GM21390 (cell line): ENCODE results near the gene SSTR3.
"Not testable (repeated sequence)": the region's sequence is repeated elsewhere in the genome, so short reads cannot be mapped to it uniquely, and the experiment has no call there.

Experiments used
- ATAC-seq: cut with Tn5 transposase; IDR thresholded peaks from one replicate; pipeline ENCODE4 v1.9.1; 2021; ENCODE audit not compliant: unreplicated experiment

Gene SSTR3

DNA sequence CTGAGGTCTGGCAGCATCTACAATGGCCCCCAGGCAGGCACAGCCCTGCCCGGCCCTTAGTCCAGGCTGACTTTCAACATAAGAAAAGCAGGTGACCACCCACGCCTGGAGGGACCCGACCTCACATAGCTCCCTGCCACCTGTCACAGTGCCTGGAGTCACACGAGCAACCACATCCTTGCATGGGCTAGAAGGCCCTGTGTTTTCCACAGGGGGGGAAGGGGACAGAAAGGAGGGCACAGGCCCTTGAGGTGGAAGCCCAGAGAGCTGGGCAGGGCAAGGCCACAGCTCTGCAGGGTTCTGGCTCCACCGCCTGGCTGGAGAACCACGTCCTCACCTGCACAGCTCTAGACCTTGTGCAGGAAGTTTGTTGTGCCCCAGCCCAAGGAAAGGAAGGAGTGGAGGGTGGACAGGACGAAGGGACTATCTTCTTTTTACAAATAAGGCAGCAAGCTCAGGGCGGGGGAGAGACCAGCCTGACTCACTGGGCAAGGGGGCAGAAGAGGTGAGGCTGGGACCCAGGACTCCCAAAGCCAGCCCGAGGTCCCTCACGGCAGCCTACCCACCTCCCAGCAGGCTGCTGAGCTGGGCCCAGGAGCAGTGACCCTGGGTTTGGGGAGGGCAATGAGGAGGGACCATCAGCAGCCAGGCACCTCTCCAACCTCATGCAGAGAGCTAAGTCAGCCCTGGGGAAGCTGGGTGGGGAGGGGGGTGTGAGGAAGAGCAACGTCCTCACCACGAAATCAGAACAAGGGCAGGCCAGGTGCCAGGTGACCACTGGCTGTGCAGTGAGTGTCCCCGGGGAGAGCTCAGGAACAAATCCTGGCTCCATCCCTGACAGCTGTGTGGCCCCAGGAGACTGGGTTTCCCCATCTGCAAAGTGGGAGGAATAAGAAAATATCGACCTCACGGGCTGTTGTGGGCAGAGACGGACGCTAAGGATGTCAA is 28.6 kb downstream of the SSTR3 start:
- no peak for ATAC-seq

DNA sequence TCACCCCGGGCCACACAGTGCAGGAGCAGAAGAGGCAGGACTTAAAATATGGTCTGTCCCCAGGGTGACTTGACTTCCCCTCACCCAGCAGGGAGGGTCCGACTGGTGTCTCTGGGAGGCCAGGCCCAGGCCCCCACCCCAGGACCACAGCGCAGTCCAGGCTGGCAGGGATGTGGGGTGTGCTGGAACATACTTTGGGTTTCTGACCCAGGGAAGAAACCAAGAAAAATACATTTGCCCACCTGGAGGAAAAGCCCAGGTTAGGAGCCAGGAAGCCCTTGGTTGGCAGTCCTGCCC is 29.4 kb downstream of the SSTR3 start:
- ATAC-seq: no peak

DNA sequence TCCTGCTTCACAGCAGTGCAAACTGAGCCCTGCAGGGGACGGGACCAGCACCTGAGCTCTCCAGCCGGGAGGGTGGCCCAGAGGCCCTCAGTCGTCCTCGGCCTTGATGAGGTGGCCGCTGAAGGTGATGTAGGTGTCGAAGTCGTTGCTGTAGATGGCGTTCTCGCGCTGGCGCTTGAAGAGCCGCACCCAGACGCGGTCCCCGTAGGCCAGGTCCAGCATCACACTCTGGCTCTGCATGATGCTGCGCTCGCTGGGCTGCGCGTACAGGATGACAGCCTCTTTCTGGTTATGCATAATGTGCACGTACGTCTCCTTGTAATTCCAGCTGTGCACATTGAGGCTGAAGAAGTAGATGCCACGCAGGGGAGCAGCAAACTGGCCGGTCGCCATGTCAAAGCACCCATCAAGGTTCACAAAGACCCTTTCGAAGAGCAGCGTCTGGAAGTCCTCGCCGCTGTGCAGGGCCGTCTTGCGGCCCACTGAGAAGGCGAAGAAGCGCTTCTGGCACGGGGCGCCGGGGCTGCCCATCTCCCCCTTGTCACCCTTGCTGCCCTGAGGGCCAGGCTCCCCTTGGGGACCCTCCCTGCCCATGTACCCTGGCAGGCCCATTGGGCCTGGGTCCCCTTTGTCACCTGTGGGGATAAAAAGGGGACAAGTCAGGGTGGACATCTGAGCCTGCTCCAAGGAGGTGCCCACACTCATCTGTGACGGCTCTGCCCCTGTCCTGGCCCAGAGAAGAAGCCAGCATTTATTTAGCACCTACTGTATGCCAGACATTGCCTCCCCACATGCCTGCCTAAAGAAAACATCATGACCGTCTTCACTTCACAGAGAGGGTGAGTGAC is 30.0 kb downstream of the SSTR3 start:
- ATAC-seq: no peak

DNA sequence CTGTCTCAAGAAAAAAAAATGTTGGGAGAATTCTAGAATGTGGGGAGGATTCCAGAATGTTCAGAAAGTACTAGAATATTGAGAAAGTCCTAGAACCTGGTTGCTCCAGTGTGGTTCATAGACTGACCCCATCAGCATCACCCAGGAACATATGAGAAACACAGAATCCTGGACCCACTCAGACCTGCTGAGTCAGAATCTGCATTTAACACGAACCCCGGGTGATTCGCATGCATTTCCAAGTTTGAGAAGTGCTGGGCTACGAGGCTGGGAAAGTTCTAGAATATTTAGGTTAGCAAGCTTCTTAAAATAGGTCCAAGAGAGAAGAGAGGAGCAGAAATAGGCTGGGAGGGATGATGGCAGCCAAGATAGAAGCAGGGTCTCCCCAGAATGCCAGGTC is 30.6 kb downstream of the SSTR3 start:
- ATAC-seq: no peak

DNA sequence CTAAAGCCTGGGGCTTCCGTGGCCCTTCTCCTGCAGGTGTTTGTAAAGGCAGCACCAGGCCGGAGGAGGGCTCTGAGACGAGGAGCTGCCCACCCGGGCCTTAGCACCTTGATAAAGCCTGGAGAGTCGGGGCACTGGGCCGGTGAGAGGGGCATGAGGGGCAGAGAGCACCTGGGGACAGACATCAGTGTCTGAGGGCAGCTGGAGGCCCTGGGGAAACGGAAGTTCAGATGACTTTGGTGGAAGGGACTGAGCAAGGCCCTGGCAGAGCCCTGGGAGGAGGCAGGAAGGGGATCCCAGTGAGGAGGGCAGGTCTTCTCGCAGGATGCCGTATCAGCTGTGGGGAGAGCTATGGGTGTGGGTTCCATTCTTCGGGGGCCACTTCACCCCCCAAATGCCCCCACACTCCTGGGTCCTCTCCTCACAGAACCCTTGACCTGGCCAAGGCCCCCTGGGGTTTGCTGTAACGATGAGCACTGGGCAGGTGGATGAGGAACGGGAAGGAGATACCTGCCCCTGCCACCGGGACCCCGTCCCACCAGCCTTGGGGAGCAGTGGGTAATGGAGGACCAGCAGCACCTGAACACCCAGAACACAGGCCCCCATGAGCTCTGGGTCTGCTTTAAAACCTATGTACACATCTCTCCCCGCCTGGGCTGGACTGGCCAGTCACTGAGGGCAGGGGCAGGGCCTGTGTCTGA is 31.6 kb downstream of the SSTR3 start:
- ATAC-seq: no peak

DNA sequence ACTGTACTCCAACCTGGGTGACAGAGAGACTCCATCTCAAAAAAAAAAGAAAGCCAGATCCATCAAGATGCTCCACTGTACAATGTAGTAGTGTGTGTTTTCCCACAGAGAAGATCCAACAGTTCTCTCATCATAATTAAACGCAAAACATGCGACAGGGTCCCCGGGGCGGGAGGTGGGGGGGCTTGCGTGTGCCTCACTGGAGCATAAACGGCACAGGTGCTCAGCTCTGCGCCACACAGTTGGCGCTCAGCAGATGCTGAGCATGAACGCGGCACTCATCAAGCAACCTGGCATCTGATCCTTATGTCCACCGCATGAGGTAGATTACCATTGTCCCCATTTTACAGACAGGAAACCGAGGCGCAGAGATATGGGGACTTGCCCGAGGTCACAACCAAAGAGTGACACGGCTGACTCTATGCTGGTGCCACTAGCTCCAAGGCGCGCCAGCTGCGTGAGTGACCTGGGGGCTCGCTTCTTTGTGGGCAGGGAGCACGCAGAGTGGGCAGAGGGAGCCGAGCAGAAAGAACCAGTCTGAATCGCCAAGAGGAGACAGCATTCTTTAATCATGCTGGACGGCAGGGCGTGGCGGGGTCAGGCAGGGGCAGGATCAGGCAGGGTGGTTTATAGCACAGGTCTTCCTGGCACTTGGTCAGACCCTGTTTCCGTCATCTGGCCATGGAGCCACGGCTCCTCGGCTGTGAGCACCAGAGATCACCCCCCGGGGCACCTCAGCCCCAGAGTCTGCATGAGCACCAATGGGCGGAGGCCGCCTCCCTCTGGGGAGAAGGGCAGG is 32.5 kb downstream of the SSTR3 start:
- no peak for ATAC-seq

DNA sequence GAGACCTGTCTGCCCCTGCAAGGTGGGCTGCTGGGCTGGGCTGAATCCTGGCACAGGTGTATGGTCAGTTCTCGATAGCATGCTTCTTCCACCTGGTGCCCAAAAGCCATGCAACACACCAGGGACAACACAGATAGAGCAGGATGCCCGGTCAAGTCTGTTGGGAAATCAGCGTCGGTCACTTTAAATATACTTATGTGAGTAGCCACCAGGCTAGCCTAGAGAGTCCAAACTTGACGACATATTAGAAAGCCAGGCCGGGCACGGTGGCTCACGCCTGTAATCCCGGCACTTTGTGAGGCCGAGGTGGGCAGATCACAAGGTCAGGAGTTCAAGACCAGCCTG is 33.2 kb downstream of the SSTR3 start:
- ATAC-seq: no peak

DNA sequence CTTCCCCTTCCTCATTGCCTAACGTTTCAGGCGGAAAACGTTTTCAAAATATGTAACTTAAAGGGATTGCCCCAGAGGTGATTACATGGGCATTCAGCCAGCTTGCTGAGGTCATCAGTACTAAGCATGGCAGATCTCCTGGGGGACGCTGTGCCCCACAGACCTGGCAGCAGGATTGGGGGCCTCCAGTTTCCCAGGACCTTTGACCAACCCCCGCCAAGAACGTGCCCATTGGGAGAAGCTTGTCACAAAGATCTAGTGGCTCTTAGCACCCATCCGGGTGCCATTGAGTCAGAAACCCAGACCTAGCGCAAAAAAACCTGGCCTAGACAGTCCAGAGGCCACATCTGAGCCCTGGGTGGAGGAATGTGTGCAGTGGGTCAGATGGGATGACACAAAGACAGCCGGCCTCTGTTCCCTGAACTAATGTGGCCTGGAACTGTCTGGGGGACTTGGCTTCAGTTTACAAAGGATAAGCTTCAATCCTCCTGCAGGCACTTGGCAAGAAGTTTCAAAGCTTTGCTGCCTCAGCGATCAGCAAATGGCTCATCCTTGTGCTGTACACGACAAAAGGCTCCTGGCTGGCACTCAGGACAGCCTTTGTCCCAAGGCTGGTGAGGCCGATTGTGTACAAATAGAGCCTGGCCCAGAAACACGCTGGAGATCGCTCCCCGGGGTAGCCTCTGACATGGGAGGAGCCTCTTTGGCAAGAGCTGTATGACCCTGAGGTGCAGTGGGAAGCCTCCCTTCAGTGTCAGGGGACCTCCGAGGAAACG is 33.7 kb downstream of the SSTR3 start:
- ATAC-seq: no peak

DNA sequence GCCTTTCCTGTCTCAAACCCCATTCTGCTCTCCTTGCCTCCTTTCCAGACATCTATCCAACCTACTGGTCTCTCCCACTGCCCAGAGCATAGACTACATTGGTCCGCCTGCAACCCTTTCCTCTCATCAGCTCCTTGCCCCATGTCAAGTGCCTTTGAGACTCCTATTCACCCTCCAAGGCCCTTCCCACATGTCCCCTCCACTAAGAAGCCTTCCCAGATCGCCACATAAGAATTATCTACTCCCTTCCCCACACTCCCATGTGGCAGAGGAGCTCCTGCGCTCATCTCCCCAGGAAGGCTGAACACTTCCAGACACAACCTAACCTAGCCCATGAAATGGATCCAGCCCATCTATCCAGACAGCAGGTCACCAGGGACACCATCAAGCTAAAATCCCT is 34.5 kb downstream of the SSTR3 start:
- ATAC-seq: no peak

DNA sequence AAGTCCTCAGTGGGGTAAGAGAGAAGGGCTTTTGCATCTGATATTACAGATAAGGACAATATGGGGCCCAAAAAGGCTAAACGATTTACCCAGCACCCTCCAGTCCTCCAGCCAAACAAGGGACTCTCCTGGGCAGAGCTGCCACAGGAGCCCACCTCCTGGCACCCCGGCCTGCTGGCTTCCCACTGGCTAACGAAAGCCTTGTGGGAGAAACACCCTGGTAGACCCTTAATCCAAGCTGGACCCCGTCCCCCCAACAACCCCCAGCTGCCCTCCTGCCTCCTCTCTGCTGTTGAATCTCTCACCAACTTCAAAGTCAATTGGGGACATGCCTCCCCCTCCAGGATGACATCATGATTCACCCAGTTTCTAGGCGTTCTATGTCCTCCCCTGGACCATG is 35.1 kb downstream of the SSTR3 start:
- no peak for ATAC-seq

DNA sequence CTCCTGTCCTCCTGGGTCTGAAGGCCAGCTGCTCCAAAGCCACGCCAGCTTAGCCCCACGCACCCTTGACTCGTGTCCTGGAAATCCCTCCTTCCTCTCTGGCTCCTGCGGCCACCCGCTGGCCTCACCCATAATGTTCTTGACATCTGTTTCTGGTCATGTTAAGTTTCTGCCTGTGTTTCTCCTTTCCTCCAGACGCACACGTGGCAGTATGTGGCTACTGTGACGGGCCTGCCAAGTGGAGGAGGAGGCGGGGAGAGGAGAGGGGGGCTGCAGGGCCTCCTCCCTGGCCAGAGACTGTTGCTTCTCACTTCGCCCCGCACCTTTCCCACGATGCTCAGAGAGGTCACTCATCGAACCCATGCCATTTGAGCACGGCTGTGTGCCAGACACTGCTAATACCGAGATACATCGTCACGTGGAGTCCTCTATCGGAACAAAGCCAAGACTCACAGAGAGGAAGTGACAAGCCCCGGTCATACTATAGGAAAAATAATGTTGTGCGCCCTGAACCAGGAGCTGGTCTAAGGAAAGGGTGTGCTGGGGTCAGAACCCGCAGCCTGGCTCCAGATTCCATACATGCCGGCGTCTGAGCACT is 35.7 kb downstream of the SSTR3 start:
- no peak for ATAC-seq

DNA sequence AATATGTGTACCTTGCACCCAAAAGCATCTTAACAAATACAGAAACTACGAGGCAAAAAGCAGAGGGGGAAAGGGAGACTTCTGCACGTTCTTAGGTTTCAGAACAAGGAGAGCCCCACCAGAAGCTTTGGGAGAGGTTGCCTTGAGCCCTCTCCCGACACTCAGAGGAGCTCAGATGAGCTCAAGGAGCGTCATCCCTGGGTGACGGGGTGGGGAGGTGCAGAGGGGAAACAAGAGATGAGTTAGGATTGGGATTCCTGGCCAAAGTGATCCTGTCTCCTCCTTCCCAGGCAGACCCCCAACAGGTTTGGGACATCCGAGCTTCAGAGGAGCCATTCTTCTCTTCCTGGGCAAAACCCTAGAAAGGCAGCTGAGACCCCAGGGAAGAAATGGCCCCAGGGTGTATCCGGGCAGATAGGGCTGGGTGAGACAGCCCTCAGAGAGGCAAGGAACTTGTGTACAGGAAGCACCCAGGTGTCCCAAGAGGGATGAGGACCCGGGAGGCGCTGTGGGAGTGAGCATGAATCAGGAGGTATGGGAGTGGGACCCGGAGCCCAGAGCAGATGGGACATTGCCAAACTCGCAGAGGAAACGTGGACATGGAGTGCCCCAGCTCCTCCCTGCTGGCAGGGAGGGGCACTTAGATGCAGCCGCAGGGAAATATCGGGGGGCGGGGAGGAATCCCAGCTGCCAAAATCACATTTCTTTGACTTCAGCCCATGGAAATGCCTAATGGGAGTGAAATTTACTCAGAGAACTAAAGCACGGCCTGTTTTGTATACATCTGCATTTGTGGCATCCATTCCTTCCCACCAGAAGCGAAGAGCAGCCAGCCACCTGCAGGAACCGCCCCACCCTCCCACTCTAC is 36.6 kb downstream of the SSTR3 start:
- no peak for ATAC-seq

DNA sequence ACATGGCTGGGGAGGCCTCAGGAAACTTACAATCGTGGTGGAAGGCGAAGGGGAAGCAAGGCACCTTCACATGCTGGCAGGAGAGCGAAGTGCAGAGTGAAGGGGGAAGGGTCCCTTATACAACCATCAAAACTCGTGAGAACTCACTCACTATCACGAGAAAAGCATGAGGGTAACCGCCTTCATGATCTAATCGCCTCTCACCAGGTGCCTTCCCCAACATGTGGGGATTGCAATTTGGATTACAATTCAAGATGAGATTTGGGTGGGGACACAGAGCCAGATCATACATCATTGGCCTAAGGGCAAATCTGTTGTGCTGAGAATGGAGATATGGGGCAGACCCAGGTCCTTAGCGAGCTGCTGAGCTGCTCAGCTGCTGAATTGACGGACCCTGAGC is 37.3 kb downstream of the SSTR3 start:
- no peak for ATAC-seq

DNA sequence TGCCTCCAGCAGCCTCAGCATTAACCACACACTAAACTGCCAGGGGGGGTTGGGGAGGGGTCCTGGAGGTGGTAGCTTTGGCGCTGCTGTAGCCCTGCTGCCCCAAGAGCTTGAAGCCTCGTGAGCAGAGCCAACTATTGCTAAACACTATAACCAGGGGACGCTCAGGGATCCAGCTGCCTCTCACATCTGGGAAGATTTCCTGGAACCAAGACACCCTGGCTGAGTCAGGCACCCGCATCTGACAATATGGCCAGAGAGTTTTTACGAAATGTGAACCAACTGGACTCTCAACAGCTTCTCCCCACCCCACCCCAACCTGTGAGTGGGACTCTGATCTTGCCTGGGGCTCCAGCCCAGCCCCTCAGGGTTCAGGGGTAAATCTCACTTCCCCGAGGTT is 38.6 kb downstream of the SSTR3 start:
- no peak for ATAC-seq

DNA sequence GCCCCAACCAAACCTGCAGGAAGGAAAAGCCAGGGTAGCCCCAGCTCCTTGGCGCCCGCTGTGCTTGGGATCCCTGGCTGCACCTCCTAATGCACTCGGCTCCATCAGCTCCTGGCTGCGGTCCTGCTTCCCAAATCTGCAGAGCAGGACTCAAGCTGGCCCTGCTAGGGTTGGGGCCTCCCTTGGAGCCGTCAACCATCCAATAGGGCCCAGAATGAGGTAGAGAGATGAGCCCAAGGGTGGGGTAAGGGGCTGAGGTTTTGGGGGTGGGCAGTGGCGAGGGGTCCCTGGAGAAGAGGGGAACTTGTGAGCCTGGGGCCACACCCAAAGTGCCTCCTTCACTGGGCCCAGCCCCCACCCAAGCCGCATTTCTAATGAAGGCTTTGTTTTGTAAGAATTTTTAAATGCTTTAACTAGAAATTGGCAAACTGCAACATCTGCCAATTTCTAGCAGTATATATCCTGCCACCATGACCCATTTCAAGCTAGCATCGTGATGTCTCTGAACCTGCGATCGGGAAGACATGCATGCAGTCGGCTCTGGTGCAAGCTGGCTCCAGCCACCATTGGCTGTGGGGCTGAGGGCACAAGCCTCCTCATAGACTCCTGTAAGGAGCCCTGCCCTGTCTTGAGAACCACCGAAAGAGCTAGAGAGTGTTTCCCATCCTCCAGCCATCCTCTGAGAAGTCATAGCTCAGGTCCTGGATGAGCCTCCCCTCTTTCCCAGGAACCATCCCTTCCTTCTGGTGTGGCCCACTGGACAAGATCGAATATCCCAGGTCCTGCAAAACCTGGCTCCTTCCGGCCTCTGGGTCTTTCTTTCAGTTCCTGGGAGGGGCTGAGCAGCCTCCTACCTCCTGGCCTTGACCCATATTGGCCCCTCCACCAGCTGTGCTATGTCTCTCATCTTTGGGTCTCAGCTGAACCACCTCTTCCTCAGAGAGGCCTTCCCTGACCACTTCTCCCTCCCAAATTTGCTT is 39.7 kb downstream of the SSTR3 start:
- ATAC-seq: no peak

DNA sequence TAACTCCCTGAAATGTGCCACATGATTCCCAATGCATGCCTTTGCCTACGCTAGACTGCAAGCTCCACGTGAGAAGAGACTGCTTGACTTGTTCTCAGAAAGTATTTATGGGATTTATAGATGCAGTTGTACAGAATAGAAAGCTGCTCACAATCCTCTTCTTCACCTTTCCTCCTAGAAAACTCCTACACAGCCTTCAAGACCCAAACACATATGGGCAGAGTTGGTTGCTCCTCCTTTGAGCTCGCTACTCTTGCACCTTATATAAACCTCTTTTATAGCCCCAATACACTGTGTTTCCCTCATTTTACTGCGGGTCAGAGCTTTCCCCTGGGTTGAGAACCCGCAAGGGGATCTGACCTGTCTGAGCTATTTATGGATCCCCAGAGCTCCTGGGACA is 40.6 kb downstream of the SSTR3 start:
- ATAC-seq: no peak

DNA sequence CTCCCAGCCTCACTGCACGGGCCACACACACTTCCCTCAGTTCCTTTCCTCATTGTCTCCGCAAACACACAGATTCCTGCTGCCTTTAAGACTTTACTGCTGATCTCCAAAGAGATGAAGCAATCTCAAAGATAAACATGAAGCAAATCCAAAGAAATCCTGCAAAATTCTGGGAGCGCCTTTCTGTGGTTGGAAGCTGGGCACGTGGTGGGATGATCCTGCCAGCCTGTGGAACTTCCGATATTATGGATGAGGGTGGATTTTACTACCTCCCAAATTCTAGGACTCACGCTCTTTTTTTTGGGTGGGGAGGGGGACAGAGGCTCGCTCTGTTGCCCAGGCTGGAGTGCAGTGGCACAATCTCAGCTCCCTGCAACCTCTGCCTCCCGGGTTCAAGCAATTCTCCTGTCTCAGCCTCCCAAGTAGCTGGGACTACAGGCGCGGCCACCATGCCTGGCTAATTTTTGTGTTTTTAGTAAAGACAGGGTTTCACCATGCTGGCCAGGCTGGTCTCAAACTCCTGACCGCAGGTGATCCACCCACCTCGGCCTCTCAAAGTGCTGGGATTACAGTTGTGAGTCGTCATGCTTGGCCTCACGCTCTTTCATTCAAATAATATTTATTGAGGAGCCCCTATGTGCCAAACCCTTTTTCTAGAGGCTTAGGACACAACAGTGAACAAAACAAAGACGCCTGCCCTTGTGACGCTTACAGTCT is 41.4 kb downstream of the SSTR3 start:
- not testable (repeated sequence) for ATAC-seq
